ENCODE measurements around the gene SMIM30.

GRCh38 chr7:113154117-113154516 is 35.8 kb upstream of the SMIM30 start:
- TF ChIP-seq CTCF (IDR thresholded peaks at IDR 0.05) (no peak), POLR2A (IDR thresholded peaks at IDR 0.05) (no peak)

All from Peyer's patch (tissue), 4 donors.